GM21825 (cell line): ENCODE data around the gene MN1.

Source experiments
- ATAC-seq: cut with Tn5 transposase; IDR thresholded peaks from one replicate; pipeline ENCODE4 v1.9.1; 2021; ENCODE audit warnings: mild to moderate bottlenecking, moderate library complexity; ENCODE audit not compliant: unreplicated experiment

MN1 gene

DNA sequence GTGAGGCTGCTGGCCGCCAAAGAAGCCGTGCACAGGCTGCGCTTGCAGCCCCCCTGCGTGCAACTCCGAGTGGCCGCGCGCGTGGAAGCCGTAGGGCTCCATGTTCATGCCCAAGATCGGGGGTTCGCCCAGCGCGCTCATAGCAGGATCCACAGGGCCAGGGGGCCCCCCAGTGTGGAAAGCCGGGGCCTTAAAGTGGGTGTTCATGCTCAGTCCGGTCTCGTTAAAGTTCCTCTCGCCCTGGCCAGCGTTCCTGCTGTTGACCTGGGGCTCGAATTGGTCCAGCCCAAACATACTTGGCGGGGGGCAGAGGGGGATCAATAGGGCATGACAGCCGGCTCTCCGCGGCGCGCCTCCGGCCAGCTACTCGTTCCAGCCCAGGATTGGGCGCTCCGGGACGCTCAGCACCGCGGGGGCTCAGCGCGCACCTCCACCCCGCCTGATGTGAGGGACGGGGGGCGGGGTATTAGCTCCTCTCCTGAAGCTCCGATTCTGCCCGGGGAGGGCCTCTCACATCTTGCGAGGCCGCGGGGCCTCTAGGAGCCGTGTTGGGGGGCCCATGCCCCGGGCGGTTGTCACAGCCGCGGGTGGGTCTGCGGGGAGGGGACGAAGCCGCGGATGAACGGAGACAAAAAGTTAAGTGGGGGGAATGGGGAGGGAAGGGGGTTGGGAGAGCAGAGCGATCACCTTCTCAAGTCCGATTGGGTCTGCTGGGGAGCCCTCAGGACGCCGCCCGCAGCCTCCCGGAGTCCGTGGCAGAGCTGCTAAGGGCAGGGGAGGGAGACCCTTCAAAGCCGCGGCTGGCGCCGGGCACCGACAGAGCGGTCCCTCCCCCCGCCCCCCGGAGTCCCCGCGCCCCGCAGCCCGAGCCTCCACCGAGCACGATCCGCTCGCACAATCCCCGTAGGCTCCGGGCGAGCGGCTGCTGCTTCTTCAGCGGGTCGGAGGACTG, 1.0 kb downstream of the MN1 start:
- no peak for ATAC-seq

GRCh38 chr22:27799827-27800249, 1.7 kb downstream of the MN1 start:
- no peak for ATAC-seq

DNA sequence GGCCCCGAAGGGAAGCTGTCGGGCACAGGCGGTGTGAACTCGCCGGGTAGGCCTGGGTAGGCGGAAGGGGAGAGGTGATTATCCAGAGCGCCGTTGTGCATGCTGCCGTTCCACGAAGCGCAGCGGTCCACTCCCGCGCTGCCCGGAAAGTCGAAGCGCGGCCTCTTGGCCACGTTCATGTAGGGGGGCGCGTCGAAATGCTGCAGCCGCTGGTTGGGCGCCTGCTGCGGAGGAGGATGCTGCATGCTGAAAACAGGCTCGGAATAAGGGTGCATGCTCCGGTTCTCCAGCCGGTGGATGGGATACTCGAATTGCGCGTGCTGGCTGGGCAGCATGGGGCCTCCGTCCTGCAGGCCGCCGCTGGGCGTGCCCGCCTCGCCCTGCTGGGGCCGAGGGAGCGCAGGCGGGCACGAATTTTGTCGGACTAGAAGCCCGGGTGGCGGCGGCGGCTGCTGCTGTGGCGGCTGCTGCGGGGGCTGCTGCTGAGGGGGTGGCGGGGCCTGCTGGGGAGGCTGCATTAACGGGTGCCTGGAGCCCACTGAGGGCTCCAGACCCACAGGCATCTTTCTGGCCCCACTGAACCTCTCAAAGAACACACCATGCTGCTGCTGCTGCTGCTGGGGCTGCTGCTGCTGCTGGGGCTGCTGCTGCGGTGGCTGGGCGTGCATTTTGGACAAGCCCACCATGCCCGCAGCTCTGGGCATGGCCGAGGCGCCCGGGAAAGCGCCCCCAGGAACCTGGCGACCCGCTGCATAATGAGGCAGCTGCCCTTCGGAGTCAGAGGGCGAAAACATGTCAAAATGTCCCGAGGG, 2.3 kb downstream of the MN1 start:
- ATAC-seq: no peak

GRCh38 chr22:27798511-27799014, 3.0 kb downstream of the MN1 start:
- no peak for ATAC-seq

DNA sequence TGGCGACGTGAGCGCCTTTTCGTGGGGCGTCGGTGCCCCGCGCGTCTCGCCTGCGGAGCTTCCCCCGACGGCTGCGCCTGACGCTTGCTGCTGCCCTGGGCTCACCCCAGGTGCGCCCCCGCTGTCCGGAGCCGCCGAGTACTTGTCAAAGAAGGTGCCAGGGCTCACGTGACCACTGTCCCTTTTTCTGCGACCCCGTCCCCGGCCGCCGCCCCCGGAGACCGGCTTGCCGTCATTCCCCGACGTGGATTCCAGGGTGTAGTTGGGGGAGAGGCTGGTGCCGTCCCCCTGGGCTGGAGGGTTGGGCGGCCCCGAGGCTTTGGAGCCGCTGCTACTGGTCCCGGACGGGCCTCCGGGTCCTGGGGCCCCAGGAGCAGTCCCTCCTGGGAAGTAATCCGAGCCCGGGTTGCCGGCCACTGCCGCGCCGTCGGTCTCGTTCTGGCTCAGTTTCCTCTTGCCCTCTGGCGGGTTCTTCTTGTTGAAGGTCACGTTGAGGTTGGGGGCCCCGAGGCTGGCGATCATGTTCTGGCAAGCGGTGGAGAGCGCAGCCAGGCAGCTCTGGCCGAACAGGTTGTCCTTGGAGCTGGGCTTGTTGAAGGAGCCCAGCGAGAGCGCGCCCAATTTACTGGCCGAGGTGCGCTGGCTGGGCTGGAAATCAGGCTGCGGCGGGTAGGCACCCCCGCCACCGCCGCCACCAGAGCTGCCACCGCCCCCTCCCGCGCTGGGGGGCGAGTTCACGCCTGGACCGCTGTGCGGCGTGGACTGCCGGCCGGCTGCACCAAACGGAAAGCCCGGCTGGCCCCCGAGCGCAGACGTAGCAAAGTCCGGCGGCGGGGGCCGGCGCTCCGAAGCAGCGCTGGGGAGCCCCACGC, 3.8 kb downstream of the MN1 start:
- no peak for ATAC-seq

GRCh38 chr22:27796829-27797519, 4.6 kb downstream of the MN1 start:
- ATAC-seq: no peak

DNA sequence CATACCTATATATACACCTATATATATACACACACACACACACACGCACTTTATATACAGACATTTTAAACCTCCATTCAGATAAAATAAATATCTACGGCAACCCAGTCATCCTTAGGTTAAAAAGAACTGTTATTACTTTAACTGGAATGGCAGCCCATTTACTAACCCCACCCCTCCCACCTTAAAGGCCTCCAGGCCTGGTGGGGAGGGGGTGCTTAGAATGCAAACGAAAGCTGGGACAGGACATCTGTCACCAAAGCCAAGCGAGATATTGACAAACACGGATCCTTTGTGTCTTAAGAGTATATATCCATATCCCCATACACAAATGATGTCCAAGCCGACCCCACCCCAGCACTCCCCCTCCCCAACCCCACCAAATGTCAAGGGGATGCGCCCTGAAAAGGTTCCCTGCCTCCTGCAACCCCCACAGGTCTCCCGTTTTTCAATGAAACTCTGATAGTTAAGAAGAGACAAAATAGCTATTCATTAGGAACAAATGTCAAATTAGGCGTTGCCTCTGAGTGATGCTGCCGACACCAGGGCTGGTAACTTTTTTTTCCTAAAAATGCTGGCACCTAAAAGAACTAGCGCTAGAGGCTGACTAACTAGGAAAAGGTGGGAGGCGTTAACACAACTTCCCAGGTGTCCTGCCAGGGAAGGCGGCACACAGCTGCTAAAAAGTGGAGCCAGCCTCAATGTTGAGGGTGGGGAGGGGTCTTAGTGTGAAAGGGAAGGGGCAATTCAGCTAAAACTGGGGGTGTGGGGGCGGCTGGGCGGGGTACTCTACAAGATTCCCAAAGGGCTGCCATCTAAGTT, 5.6 kb downstream of the MN1 start:
- ATAC-seq: no peak

- no peak for ATAC-seq
Observed at GRCh38 chr22:27795053-27795452, 6.5 kb downstream of the MN1 start.

- ATAC-seq: no peak
Observed at GRCh38 chr22:27794226-27794625, 7.3 kb downstream of the MN1 start.

DNA sequence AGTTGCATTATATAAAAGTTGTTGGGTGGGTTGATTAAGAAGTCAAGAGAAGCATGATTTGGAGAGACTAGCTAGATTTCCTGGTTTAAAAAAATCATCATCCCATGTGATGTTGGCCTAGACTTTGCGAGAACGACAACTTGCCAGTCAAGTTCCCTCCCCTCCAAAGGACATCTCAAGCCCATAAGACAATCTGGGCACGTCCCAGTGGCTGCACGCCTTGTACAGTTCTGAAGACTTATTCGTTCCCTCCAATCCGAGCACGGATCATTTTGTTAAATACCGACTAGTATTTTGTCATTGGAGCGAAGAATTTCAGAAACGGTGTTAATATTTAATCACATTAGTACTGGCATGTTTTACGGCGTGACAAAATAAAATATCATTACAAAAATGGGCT, 8.0 kb downstream of the MN1 start:
- no peak for ATAC-seq

- no peak for ATAC-seq
Observed at GRCh38 chr22:27792452-27793161, 8.9 kb downstream of the MN1 start.

DNA sequence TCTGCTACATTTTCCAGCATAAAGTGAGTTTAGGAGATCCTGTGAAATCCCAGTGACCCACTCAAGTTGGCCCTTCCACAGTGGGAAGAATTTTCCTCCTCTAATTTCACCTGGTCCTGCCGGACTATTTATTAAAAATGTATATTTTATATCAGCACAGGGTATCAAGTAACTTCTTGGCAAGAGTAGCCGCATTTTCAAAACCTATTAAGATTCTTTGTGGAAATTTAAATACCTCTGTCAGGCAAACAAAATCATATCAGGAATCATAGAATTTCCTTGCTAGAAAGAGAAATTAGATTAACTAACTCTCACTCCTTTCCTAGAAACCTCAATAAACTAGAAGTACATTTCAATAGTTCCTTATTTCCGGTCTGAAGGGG, 9.7 kb downstream of the MN1 start:
- no peak for ATAC-seq

DNA sequence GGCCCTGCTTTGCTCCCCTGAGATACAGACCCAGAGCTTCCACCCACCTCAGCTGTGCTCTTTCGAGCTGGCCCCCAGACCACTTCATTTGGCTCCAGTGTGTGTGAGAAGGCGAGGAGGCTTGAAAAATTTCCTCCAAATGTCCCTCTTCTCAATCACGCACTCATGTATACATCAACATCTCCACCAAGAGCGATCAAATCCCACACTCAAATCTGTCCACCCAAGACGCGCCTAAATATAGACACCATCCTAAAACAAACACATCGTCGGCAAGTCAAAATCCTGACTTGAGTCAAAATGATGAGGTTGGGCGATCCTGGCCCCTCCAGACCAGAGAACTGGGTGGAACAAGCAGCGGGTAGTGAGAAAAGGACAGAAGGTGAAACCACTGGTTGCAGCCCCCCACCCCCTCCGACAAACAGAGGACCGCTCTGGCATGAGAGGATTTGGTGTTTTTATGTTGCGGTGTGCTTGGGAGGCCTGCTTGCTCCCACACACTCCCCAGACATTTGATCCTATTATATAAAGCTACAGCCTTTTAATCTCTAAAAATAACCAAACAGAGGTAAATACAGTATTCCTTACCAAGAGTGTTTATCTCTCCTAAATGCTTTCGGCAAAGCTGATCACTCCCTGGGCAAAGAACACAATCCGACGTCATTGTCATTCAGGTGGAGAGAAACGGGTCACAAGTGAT, 10.2 kb downstream of the MN1 start:
- ATAC-seq: no peak

- no peak for ATAC-seq
Observed at GRCh38 chr22:27790376-27791158, 11.0 kb downstream of the MN1 start.

GRCh38 chr22:27788500-27789288, 12.9 kb downstream of the MN1 start:
- ATAC-seq: no peak

DNA sequence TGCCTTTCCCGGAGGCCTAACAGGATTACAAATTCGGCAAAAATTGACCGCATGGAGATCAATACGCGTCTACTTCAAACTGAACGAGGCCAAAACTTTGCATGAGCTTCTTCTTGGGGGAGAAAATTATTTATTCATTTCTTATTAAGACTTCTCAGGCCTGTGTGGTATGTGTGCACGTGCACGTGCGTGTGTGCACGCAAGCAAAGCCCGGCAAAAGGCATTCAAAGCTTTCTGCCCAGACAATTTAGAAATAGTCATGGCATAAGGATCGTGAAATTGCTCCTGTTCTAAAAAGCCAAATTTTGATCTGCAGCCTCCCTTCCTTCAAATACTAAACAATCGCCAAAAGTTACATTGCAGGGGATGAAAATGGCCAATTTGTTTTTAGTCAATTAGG, 14.6 kb downstream of the MN1 start:
- no peak for ATAC-seq
